ENCODE results near the gene MPDU1.
"Not testable (repeated sequence)": the region's sequence is repeated elsewhere in the genome, so short reads cannot be mapped to it uniquely, and the experiment has no call there.

Gene MPDU1

GRCh38 chr17:7620835-7621234 is 37.2 kb downstream of the MPDU1 start:
- no peak for DNase-seq

GRCh38 chr17:7623661-7624060 is 40.0 kb downstream of the MPDU1 start:
- DNase-seq = no peak

- not testable (repeated sequence) for DNase-seq
Measured at GRCh38 chr17:7625749-7626148, 42.1 kb downstream of the MPDU1 start.

- no peak for DNase-seq
Measured at GRCh38 chr17:7626307-7626706, 42.7 kb downstream of the MPDU1 start.

- DNase-seq = no peak
Measured at GRCh38 chr17:7626956-7627249, 43.3 kb downstream of the MPDU1 start.

- peak; percentile 90 for DNase-seq
Measured at GRCh38 chr17:7627250-7628121, 43.8 kb downstream of the MPDU1 start, which contains the start of gene SAT2. Gene SAT2, minus strand, starts transcription at chr17:7627821. Its CDS starts 186 bp downstream, at chr17:7627635.

- no peak for DNase-seq
Measured at GRCh38 chr17:7629939-7630571, 46.4 kb downstream of the MPDU1 start, which contains the start of gene SHBG. Gene SHBG, plus strand, starts transcription at chr17:7630135. Its CDS starts 38 bp downstream, at chr17:7630173.

GRCh38 chr17:7631398-7632380 is 48.0 kb downstream of the MPDU1 start:
- no peak for DNase-seq

- peak; percentile 71 for DNase-seq
Measured at GRCh38 chr17:7632492-7632894, 48.8 kb downstream of the MPDU1 start.

- DNase-seq = no peak
Measured at GRCh38 chr17:7633093-7633492, 49.4 kb downstream of the MPDU1 start.

GRCh38 chr17:7634384-7634783 is 50.7 kb downstream of the MPDU1 start:
- no peak for DNase-seq

- DNase-seq = no peak
Measured at GRCh38 chr17:7636163-7636562, 52.5 kb downstream of the MPDU1 start.
